IPS DF 4.7 (cell line): ENCODE data around the gene SLC43A3.
"Not testable (repeated sequence)": the region's sequence is repeated elsewhere in the genome, so short reads cannot be mapped to it uniquely, and the experiment has no call there.

Source experiments
- DNase-seq: peaks from one replicate; pipeline ENCODE4 v3.0.0-alpha.2; 2013; ENCODE audit warnings: low spot score; ENCODE audit errors: extremely low read depth

SLC43A3 gene

GRCh38 chr11:57459164-57460021, 32.5 kb upstream of the SLC43A3 start:
- no peak for DNase-seq

DNA sequence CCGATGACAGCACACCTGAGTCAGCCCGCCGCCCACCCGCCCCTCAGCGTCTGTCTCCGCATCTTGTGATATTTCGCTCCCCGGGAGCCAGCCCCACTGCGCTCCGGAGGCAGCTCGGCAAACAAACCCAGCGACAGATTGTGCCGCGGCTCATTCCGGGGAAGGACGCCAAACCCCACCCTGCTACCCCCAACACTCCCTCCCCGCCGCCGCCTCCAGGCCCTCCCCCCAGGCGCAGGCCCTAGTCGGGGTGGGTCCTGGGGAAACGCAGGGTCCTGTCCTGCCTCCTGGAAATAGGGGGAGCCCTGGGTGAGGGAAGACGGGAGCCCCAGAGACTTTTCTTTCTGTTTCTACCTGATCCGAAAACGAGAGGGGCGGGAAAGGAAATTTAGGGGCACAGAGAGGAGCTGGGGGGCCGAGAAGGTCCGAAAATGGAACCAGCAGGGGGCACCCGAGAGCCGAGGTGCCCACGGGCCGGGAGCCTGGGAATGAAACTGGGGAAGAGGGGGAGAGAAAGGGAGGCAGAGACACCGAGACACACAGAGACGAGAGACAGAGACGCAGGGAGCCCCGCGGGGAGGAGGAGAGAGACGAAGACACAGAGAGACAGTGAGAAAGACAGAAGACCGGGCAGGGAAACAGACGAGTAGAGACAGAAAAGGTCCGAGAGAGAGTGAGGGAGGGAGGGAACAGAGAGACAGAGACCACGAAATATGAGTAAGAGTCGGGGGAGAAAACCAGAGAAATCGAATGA, 31.7 kb upstream of the SLC43A3 start:
- DNase-seq: no peak

- DNase-seq: no peak
Measured at GRCh38 chr11:57458060-57458409, 31.1 kb upstream of the SLC43A3 start.

DNA sequence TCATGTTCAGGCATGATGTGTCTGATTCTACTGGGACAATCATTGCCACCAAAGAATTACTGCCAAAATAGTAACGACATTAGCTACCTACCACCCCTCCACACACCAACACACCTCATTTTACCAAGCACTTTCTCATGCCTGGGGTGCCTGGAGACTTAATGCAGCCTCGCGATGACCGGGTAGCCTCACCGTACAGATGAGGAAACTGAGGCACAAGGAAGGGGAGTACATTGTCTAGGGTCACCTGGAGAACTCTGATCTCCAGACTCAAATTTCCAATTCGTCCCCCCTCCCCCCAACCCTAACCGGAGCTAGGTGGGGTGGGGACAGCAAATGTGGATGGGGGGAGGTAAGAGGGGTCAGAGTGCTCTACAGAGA, 30.7 kb upstream of the SLC43A3 start:
- DNase-seq: no peak

DNA sequence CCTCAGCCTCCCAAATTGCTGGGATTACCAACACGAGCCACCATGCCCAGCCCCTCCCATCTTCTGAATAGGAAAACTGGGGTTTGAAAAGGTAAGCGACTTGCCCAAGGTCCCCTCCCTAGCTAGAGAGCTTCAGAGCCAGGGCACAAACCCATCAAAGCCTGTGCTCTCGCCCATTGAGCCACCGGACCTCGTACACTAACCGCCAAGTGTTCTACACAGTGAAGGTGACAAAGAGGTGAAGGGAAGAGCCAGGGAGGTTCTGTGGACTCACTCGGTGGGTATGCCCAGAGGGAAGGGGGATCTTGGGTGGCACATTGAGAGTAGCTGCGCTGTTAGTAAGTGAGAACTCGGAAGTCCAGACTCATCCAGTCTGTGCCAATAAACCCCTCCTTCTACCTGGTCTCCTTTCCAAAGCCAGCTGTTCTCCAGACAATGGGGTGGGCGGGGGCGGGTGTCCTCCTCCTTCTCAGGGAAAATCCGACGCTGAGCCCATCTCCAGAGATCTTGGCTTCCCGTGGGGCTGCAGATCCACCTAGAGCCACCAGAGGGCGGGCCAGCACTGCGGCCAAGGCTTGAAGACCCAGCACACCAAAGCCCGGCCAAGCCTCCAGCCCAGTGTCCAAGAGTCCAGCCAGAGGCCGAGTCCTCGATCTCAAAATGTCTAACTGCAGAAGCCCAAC, 30.2 kb upstream of the SLC43A3 start:
- DNase-seq: no peak

DNA sequence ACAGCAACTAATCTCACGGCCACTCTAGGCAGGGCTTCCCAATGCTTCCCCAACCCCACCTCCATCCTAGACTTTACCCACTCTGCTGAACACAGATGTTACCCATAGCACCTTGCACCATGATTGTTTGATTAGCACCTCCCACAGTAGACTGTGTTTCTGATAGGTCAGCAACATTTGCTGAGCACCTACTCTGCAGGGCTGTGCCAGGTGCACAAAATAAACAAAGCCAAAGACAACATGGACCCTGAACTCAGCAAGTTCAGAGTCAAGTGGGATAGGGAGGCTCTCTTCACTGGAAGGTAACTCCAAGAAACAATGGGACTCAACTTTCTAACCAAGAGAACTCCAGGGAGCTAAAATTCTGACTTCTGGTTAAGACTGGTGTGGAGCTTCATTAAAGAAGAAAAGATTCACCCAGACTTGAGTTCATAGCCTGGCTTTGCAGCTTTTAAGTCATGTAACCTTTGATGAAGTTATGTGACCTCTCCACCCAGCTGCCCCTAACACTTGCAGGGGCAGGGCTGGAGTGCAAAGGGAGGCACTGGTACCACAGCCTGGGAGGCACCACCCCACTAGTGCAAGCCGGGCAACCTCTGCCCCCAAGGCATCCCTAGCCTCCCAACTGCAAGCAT, 26.7 kb upstream of the SLC43A3 start:
- no peak for DNase-seq

DNA sequence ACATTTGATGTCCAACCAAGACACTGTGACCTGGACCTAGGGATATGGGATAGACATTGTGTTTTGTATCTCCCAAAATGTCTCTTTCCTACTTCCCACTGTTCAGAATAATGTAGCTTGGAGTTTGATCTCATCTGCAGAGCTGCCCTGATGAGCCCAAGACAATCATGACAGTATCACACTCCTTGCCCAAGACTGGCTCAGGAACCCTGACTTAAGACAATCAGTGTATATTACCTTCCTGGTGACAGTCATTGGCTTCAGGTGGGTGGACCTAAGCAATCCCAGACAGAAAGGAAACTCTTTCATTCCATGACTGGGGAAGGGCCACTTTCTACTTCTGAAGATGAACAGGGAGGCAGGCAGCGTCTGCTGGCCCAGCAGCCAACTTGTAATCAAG, 19.1 kb upstream of the SLC43A3 start:
- no peak for DNase-seq

DNA sequence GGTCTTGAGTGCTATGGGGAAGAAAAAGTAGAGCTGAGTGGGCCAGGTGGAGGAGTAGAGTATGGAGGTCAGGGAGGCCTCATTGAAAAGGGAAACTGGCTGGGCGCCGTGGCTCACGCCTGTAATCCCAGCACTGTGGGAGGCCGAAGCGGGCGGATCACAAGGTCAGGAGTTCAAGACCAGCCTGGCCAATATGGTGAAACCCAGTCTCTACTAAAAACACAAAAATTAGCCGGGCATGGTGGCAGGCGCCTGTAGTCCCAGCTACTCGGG, 18.1 kb upstream of the SLC43A3 start:
- not testable (repeated sequence) for DNase-seq

- no peak for DNase-seq
Measured at GRCh38 chr11:57444362-57445121, 17.6 kb upstream of the SLC43A3 start.

DNA sequence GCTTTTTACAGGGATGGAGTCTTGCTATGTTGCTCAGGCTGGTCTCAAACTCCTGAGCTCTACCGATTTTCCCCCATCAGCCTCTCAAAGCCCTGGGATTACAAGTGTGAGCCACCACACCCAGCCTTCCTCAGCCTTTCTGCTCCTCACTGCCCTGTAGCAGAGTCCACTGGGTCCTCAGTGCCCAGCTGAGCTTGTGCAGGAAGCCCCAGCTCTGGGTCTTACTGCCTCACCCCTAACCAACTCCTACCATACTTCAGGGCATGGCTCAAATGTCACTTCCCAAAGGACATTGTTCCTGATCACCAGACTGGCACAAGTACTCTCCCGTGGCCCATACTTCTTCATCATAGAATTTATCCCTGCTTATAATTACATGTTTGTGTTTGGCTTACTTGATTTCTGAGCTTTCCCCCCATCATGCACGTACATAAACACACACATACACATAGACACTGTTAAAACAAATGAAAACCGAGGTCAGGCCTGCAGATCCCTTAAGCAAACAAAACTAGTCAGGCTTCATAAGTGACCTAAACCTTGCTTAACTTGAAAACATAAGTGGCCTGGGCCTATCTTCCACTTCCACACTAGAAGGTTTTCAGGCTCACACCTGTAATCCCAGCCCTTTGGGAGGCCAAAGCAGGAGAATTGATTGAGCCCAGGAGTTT, 14.0 kb upstream of the SLC43A3 start:
- no peak for DNase-seq

GRCh38 chr11:57439786-57440185, 12.9 kb upstream of the SLC43A3 start:
- no peak for DNase-seq

- DNase-seq: no peak
Measured at GRCh38 chr11:57438345-57439285, 11.7 kb upstream of the SLC43A3 start.

- no peak for DNase-seq
Measured at GRCh38 chr11:57436031-57436430, 9.1 kb upstream of the SLC43A3 start.

DNA sequence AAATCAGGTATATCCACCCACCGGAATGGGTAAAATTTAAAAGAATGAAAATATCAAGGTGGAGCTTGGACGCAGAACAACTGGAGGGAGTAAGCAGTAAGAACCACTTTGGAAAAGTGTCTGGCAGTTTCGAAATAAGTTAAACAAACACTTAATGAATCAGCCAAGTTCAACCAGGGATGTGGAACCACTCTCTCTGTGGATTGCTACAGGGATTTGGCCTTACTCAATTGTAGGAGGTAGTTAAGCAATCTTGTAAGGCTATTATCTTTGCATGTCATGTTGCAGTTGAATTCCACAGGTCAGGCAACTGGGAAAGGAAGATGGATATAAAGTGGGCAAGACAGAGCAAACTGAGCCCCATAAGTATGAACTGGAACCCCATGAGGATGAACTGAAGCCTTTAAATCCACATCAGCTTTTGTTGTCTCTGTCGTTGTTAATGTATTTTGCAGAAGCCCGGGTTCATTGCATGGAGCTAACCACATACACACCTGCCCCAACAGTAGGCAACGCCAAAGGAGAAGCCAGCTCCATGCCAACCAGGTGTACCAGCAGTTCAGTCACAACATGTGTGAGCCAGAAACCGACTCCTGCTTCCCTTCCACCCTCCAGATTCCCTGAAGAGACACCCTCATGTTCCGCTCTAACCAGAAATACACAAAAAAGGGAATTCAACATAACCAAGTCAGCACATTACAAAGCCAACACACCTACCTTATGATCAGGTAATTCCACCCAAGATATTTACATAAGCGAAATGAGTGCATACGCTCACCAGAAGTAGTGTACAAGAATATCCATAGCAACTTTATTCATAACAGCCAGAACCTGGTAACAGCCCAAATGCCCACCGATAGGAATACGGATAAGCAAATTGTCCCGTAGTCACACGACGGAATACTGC, 8.0 kb upstream of the SLC43A3 start:
- no peak for DNase-seq

GRCh38 chr11:57432714-57433163, 5.8 kb upstream of the SLC43A3 start:
- DNase-seq: no peak

DNA sequence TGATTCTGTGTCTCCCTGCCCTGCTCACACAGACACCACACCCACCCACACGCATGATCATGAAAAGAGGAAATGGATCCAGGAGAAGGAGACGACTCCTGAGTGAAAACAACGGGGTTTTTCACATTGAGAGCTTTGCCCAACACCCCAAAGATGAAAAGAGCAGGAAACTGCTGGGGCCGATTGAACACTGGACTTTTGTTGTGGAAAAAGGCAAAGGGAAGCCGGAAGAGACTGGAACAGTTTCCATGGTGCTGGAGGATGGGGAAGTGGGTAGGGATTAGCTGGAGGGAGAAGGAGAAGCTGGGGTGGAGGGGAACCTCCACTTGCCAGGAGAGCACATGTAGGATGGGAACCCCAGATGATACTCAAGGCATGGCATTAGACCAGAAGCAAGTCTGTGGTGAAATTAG, 5.2 kb upstream of the SLC43A3 start:
- DNase-seq: no peak

DNA sequence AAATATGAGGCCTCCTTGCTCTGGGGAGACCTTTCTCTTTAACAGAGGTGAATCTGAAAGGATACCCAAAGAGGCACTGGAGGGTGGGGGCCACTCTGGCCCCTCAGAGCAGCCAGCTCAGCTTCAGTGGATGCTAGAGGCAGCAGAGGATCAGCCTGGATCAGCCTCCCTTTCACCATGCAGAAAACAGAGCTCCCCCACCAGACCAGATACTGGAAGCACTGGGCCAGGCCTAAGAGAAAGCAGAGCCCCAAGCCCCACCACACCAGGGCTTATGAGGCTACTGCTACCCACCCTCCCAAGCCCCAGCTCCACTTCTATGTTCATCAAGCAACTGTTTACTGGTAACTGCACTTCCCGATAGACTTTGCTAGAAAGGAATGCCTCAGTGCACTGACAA, 4.0 kb upstream of the SLC43A3 start:
- no peak for DNase-seq

GRCh38 chr11:57429946-57430345, 3.0 kb upstream of the SLC43A3 start:
- DNase-seq: no peak

DNA sequence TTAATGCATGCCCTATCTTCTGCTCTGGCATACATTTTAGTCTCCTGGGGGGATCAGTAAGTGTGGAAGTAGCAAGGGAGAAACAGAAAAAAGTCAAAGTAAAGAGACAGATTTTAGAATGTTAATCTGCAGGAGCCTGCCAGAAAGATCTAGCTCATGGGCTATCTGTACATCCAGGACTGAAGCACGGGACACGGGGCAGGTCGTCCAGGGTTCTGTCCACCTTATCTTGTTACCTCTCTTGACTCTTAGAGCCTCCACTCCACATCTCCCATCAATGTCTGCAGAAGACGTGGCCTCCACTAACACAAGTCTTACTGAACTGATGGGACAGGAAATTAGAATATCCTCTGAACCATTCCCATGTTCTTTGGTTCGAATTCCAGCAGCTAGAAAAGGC, 1.7 kb upstream of the SLC43A3 start:
- no peak for DNase-seq
